HepG2 (cell line): ENCODE results near the gene SSBP4. TPM values are rescaled to one million over a fixed set of nuclear protein-coding genes. Genes with fewer than 3 reads are reported as not detected.

ENCODE experiments used
- ATAC-seq: fragments of 200-7000 bp; cut with Tn5 transposase; 3 replicates; pipeline ENCODE4 v1.9.1; 2020; ENCODE audit warnings: mild to moderate bottlenecking, moderate library complexity
- BruUV-seq: library from RNA; stranded (reverse); fragments of 400-500 nt; replicated peaks from 2 replicates; lab custom pipeline; 2021; lab: Mats Ljungman, UMichigan
- CTCF ChIA-PET: fragments of 300-600 bp; formaldehyde crosslinking; extraction: SDS; loops from one replicate; lab custom pipeline; 2021; ENCODE audit warnings: low total read pairs, inconsistent platforms, low intra/inter-chr PET ratio; lab: Yijun Ruan, JAX
- POLR2A ChIA-PET: fragments of 350-600 bp; sonication (Branson Sonifier 250); formaldehyde crosslinking; loops from one replicate; lab custom pipeline; 2020; ENCODE audit warnings: antibody characterized with exemption, inconsistent platforms; lab: Yijun Ruan, JAX
- DNase-seq: peaks from one replicate; pipeline ENCODE4 v3.0.0-alpha.2; 2015; ENCODE audit warnings: low spot score
- FAIRE-seq: peaks from 3 replicates; lab custom pipeline; 2011; peaks lifted over from hg19 to GRCh38; lab: Jason Lieb, UNC
- H2AFZ ChIP-seq: one replicate; pipeline ENCODE4 v1.6.1; 2011; ENCODE audit warnings: low read length, inconsistent platforms
- H3K27ac ChIP-seq: fragments of 300-600 bp; 3 replicates; pipeline ENCODE4 v1.8.0; 2011; ENCODE audit warnings: mixed run types, mild to moderate bottlenecking, mixed read lengths, low read length, inconsistent platforms; ENCODE audit not compliant: insufficient read depth; ENCODE audit errors: extremely low read length
- H3K27me3 ChIP-seq, 2 experiments: fragments of 200-600 bp in 1 of 2; 2 replicates in 1 of 2; 3 replicates in 1 of 2; pipeline versions ENCODE4 v1.6.0 to v1.8.0; 2011; ENCODE audit warnings: low read length in 2 of 2, mild to moderate bottlenecking in 2 of 2, moderate library complexity in 2 of 2, inconsistent platforms in 1 of 2; ENCODE audit not compliant: insufficient read depth in 2 of 2, control insufficient read depth in 1 of 2
- H3K36me3 ChIP-seq, 2 experiments: fragments of 200-600 bp in 1 of 2; replicated peaks in 1 of 2; 2 replicates in 1 of 2; 3 replicates in 1 of 2; pipeline versions ENCODE4 v1.5.1 to v1.8.0; 2011; ENCODE audit warnings: low read length in 2 of 2, inconsistent platforms in 1 of 2; ENCODE audit not compliant: insufficient read depth in 2 of 2, control insufficient read depth in 1 of 2
- H3K4me1 ChIP-seq: 2 replicates; pipeline ENCODE4 v1.5.1; 2012; ENCODE audit warnings: low read length, inconsistent platforms; ENCODE audit not compliant: insufficient read depth
- H3K4me2 ChIP-seq: 2 replicates; pipeline ENCODE4 v1.6.0; 2011; ENCODE audit warnings: low read depth, low read length, inconsistent platforms
- H3K4me3 ChIP-seq, 3 experiments: fragments of 200-600 bp in 1 of 3; sonication (generic), shearing (Covaris generic) in 1 of 3; replicated peaks in 1 of 3; 2 replicates each; pipeline ENCODE4 v1.5.1; 2011 to 2016; ENCODE audit warnings: low read length in 3 of 3, inconsistent platforms in 2 of 3, low read depth in 2 of 3, mild to moderate bottlenecking in 2 of 3, control low read depth in 1 of 3, mixed read lengths in 1 of 3; ENCODE audit not compliant: insufficient read depth in 1 of 3
- H3K79me2 ChIP-seq: one replicate; pipeline ENCODE4 v1.6.1; 2011; ENCODE audit warnings: low read length, inconsistent platforms; ENCODE audit not compliant: insufficient read depth
- H3K9ac ChIP-seq: 2 replicates; pipeline ENCODE4 v1.6.0; 2011; ENCODE audit warnings: mild to moderate bottlenecking, low read depth, low read length, inconsistent platforms; ENCODE audit not compliant: insufficient read depth
- H3K9me3 ChIP-seq: 2 replicates; pipeline ENCODE4 v1.5.1; 2012; ENCODE audit warnings: mild to moderate bottlenecking, low read length
- H4K20me1 ChIP-seq: 2 replicates; pipeline ENCODE4 v1.6.0; 2011; ENCODE audit warnings: inconsistent platforms, mild to moderate bottlenecking, low read length, moderate library complexity; ENCODE audit not compliant: insufficient read depth
- AGO2 ChIP-seq: fragments of 200-400 bp; formaldehyde crosslinking; optimal IDR thresholded peaks from 2 replicates; pipeline ENCODE3; 2017; ENCODE audit warnings: mild to moderate bottlenecking, low read depth, low read length, moderate library complexity
- MTA1 ChIP-seq: sonication (generic); formaldehyde crosslinking; IDR thresholded peaks from 2 replicates; pipeline ENCODE4 v1.4.0; 2020; ENCODE audit warnings: missing genetic modification reagents, mild to moderate bottlenecking, borderline replicate concordance
- ZNF629 ChIP-seq: sonication (generic); formaldehyde crosslinking; conservative IDR thresholded peaks from 2 replicates; pipeline ENCODE4 v1.5.0; 2020; ENCODE audit warnings: missing genetic modification reagents
- WGBS: methylation state at CpG from one replicate; pipeline ENCODE4 v1.1.6; 2017; ENCODE audit warnings: low lambda C conversion rate; 5-methylcytosine and 5-hydroxymethylcytosine counted together
- in situ Hi-C: cut with HindIII; loops from 2 replicates; pipeline ENCODE4 v1.10.0; 2017; ENCODE audit warnings: low pct_unique_long_range_greater_than_20kb; ENCODE audit not compliant: extremely low pct_ligation_motif_present
- intact Hi-C: fragments of 100-400 bp; cut with micrococcal nuclease; formaldehyde crosslinking; loops from one replicate; pipeline ENCODE4 v1.10.0; 2022; ENCODE audit not compliant: unreplicated experiment
- polyA plus RNA-seq, 8 experiments: library from polyadenylated mRNA; depleted of rRNA in 3 of 8; stranded (reverse) in 7 of 8; unstranded in 1 of 8; fragments of >200 nt; fragmentation: Illumina TruSeq in 4 of 8; extraction: Trizol in 4 of 8; gene quantifications; 2 replicates each; pipeline versions ENCODE4 v1.2.1 to v1.2.3, GENCODE V29; 2011 to 2016; ENCODE audit warnings: low read depth in 4 of 8, missing spikeins in 1 of 8, mixed read lengths in 1 of 8; ENCODE audit not compliant: insufficient read depth in 1 of 8
- total RNA-seq, 5 experiments: library from RNA; depleted of rRNA; stranded (reverse); fragments of >200 nt; fragmentation: Illumina TruSeq; extraction: Trizol; gene quantifications; 2 replicates each; pipeline ENCODE4 v1.2.3, GENCODE V29; 2016; ENCODE audit warnings: low read depth in 1 of 5
- TF ChIP-seq, protein P1 (sequence below), 2 experiments: sonication (generic) in 1 of 2; formaldehyde crosslinking in 1 of 2; IDR thresholded peaks; 2 replicates each; pipeline versions ENCODE4 v1.4.0 to v1.6.1; 2018 to 2020; ENCODE audit warnings: missing genetic modification reagents in 2 of 2, borderline replicate concordance in 1 of 2, low read depth in 1 of 2, mild to moderate bottlenecking in 1 of 2, missing biosample characterization in 1 of 2

SSBP4 gene
- total and polyA plus RNA-seq, 2 of the 13 experiments (the other 11 are each of a cell fraction or from before 2014, with no cell fraction given) = 20.8 to 39.5 TPM

GRCh38 chr19:18422530-18423191 lies 3.5 kb downstream of the SSBP4 start:
- peaks cover 31% of the 10 kb centered on the region for H3K79me2 ChIP-seq

DNA sequence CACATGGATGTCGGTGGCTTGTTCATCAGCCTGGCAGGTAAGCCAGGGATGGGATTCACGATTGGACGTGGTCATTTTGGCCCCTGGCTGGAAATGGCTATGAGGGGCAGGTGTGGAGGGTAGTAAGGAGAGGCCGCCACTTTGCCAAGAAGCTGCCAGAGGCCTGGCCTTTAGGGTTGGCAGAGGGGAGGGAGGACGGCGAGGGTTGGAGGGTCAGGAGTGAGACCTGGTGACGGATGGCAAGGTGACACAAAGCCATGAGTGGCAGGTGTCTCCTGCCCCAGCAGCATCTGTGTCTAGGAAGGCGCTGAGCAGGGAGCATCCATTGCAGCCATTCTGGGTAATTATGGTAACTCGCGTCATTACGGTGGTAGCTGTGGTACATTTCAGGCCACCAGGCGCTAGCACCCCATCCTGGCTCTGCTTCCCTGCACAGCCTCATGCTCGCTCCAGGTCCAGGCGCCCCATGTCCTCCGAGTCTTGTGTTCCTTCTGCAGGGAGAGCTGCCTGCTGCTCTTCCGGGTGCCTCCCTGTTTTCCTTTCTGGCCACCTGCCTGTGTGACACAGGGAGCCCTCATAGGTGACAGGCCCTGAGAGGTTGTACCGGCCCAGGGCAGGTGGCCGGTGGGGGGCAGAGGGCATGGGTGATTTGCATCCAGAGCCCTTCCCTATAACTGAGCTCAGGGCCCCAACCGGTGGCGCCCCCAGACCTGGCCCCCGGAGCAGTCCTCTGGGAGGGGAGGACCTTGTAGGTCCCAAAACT lies 4.2 kb downstream of the SSBP4 start:
- no TSS peak for BruUV-seq
- no peak for DNase-seq
- no peak for ATAC-seq
- peaks cover 31% of the 10 kb centered on the region for H3K79me2 ChIP-seq
- no peaks in the 10 kb centered on the region for H3K27me3 ChIP-seq
- intact Hi-C loops = no loop called here
- no peak overlapping the region for H2AFZ ChIP-seq
- FAIRE-seq = no peak
- no peak overlapping the region for H3K4me2 ChIP-seq
- no peak overlapping the region for H3K9ac ChIP-seq
- H3K9me3 ChIP-seq = no peaks in the 10 kb centered on the region
- no peak overlapping the region for H3K27ac ChIP-seq
- H3K36me3 ChIP-seq = peaks cover 0 to 3% of the 10 kb centered on the region in 2 experiments; a peak in 1 of 5 replicates
- peaks cover 8% of the 10 kb centered on the region; the same call in 1 of the 2 replicates for H4K20me1 ChIP-seq
- TF ChIP-seq AGO2 = peak; percentile 28
- no peak for TF ChIP-seq MTA1 (CRISPR knock-in tag)
- TF ChIP-seq, all 625 proteins: peak for 1
- WGBS = 97% methylated on average over 14 of the region's 21 CpGs
- CTCF ChIA-PET = no interaction called here
- Histone ChIP-seq H3K4me1 (peaks cover 24% of the 10 kb centered on the region), H3K4me3 (no peak overlapping the region)
- in situ Hi-C loops = no loop called here
- POLR2A ChIA-PET = no interaction called here

More at GRCh38 chr19:18422530-18423191, 3.5 kb downstream of the SSBP4 start:
- Histone ChIP-seq H3K27ac (no peak overlapping the region), H4K20me1 (peaks cover 8% of the 10 kb centered on the region; the same call in 1 of the 2 replicates), H3K4me1 (peaks cover 32% of the 10 kb centered on the region), H2AFZ (no peak overlapping the region), H3K9ac (no peak overlapping the region), H3K4me2 (no peak overlapping the region), H3K36me3 (0 out of 5 replicates have a peak, but pooled peaks cover 0 to 3% of the 10 kb centered on the region in 2 experiments), H3K27me3 (no peaks in the 10 kb centered on the region), H3K9me3 (no peaks in the 10 kb centered on the region), H3K4me3 (no peak overlapping the region)
- CTCF ChIA-PET = no interaction called here
- DNase-seq (no peak), FAIRE-seq (no peak), ATAC-seq (no peak)
- 95% methylated on average over 8 of the region's 14 CpGs for WGBS
- peak; percentile 83 for TF ChIP-seq ZNF629 (CRISPR knock-in tag)
- TF ChIP-seq, protein P1, sequence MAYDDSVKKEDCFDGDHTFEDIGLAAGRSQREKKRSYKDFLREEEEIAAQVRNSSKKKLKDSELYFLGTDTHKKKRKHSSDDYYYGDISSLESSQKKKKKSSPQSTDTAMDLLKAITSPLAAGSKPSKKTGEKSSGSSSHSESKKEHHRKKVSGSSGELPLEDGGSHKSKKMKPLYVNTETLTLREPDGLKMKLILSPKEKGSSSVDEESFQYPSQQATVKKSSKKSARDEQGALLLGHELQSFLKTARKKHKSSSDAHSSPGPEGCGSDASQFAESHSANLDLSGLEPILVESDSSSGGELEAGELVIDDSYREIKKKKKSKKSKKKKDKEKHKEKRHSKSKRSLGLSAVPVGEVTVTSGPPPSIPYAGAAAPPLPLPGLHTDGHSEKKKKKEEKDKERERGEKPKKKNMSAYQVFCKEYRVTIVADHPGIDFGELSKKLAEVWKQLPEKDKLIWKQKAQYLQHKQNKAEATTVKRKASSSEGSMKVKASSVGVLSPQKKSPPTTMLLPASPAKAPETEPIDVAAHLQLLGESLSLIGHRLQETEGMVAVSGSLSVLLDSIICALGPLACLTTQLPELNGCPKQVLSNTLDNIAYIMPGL (CRISPR knock-in tag; IDR thresholded peaks at IDR 0.05; ENCODE audit: borderline replicate concordance in 1 of 2, low read depth in 1 of 2) = no peak
- no TSS peak for BruUV-seq
- POLR2A ChIA-PET = no interaction called here
- in situ Hi-C loops (no loop called here), intact Hi-C loops (no loop called here)
